Measurements from ENCODE around the gene LSAMP.

DNA sequence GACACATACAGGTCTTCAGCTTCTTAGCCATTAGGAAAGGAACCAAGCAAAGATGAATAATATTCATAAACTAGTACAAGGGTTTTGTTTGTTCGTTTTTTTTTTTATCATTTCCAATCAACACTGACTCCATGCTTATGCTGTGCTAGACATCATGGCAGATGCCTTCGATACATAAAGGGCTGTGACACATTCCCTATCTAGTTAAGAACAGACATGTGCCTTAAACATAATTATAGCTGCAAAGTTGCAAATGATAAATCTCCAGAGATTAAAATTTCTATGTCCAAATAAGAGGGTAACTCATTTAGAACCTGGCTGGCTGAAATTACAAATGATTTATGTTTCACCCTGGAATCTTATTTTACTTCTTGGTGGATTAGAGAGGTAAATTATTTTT, 386.4 kb downstream of the LSAMP start:
- TF ChIP-seq, protein P1, sequence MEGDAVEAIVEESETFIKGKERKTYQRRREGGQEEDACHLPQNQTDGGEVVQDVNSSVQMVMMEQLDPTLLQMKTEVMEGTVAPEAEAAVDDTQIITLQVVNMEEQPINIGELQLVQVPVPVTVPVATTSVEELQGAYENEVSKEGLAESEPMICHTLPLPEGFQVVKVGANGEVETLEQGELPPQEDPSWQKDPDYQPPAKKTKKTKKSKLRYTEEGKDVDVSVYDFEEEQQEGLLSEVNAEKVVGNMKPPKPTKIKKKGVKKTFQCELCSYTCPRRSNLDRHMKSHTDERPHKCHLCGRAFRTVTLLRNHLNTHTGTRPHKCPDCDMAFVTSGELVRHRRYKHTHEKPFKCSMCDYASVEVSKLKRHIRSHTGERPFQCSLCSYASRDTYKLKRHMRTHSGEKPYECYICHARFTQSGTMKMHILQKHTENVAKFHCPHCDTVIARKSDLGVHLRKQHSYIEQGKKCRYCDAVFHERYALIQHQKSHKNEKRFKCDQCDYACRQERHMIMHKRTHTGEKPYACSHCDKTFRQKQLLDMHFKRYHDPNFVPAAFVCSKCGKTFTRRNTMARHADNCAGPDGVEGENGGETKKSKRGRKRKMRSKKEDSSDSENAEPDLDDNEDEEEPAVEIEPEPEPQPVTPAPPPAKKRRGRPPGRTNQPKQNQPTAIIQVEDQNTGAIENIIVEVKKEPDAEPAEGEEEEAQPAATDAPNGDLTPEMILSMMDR (conservative IDR thresholded peaks at IDR 0.05; ENCODE audit: low read depth, low read length) = no peak
- no peak for TF ChIP-seq EZH2 (IDR thresholded peaks at IDR 0.05; ENCODE audit: borderline replicate concordance, low read depth, low read length, poor library complexity, severe bottlenecking)

Data from A673 (cell line).